Inflammatory macrophage (primary cell): ENCODE measurements around the gene PARD3B.

Source experiments
- DNase-seq, 2 donors: peaks; one replicate each; pipeline ENCODE4 v3.0.0-alpha.2; 2020 to 2022

Gene PARD3B

GRCh38 chr2:204586444-204587180, 41.3 kb downstream of the PARD3B start:
- no peak for DNase-seq

DNA sequence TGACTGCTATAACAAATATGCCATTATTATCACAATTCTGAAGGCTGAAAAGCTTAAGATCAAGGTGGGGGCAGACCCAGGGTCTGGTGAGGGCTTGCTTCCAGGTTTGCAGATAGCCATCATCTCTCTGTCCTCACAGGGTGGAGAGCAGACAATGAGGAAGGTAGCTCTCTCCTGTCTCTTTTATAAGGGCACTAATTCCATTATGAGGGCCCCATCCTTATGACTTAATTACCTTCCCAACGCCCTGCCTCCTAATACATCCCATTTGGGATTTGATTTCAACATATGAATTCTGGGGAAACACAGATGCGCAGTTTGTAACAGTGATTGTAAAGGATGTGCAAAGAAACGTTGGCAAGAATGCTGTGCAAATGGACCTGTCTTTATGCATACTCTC, 44.8 kb downstream of the PARD3B start:
- no peak for DNase-seq

- DNase-seq, result no peak
Measured at GRCh38 chr2:204591225-204591624, 46.0 kb downstream of the PARD3B start.

DNA sequence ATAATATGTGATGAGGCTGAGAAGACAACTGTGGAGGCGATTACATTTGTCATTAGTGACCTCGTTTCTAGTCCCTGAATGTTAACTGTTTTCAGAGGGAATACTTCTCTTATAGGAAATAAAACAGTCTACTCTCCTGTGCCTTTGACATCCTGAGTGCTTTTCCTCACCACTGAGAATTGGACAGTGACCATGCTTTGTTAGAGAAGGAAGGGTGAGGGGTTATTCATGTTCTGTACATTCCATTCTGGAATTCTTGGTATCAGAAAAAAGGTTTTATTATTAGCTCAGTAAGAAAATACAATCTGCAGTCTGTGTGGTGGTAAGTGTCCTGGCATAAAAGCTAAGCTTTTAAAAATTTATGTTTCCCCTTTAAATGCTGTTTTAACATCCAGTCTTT, 58.8 kb downstream of the PARD3B start:
- no peak for DNase-seq

- no peak for DNase-seq
Measured at GRCh38 chr2:204608237-204608939, 63.1 kb downstream of the PARD3B start.

DNA sequence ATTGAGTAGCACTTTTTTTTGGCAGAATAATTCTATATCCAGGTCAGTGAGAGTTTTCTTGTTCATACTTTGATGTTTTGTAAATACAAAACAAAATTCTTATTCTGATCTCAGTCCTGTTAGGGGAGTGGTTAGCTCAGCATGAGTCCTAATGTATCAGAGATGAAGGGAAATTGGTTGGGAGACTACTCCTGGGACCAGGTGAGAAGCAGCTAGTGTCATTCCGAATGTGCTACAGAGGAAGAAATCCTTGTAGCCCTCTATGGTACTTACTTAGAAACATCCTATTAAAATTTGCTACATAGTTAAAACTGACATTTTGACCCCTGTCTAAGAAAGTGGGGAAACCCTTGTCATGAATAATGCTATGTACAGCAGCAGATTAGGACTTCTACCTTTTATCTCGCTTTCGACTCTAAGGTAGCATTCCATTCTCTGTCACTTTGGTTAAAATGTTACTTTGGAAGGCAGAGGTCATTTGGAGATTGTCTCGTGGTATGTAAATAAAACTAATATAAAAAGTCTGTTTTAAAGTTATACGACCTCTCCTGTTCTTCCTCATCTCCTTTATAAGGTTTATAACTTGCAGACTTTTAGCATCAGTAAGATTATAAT, 65.8 kb downstream of the PARD3B start:
- no peak for DNase-seq

DNA sequence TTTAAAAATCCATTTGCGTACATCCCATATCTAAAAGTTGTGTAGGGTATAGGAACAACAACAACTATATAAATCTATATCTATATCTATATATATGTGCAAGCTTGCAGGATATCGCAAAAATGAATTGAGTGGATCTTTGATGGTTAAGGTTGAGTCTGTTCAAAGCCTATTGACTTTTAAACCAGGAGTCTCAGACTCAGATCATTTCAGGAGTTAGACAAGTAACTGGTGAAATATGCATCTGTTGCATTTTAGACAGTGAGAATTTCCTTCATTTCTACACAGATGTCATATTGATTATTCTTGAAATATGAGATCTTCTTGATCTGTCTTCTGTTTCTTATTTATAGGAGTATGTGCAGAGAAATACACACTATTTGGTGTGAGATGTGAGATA, 66.5 kb downstream of the PARD3B start:
- DNase-seq, result no peak

- no peak for DNase-seq
Measured at GRCh38 chr2:204613635-204614034, 68.4 kb downstream of the PARD3B start.

GRCh38 chr2:204615456-204615855, 70.2 kb downstream of the PARD3B start:
- no peak for DNase-seq

- DNase-seq, result no peak
Measured at GRCh38 chr2:204625135-204625534, 79.9 kb downstream of the PARD3B start.

- no peak for DNase-seq
Measured at GRCh38 chr2:204628926-204629712, 83.8 kb downstream of the PARD3B start.

DNA sequence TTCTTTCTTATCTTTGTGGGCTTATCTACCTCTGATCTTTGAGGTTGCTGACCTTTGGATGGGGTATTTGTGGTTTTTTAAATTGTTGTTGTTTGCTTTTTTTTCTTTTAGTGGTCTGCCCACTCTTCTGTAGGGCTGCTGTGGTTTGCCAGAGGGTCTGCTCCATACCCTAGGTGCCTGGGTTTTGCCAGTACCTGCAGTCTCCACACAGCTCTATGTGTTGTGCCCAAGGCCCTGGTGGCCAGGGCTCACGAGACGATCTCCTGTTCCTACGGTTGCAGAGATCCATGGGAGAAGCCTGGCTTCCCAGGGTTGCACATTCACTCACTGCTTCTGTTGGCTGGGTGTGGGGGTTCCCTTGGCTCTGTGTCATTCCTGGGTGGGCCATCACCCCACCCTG, 87.1 kb downstream of the PARD3B start:
- DNase-seq, result no peak

GRCh38 chr2:204634564-204634963, 89.3 kb downstream of the PARD3B start:
- DNase-seq, result no peak

DNA sequence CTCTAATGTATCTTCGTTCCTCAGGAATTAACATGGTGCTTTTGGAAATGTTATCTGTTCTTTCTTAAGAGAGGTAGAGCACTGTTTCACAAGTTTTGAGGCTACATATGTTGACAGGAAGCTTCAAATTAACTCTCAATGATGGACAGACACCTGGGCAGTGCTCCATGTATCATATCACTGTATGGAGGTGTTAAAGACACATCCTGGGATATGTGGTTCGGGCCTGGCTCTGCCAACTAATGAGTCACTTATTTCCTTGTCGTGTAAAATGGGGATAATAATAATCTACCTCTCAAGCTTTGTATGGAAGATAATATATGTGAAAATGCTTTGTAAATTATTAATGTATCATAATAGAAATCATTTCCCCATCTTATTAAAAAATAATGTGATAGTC, 90.2 kb downstream of the PARD3B start:
- DNase-seq, result no peak

GRCh38 chr2:204638471-204639194, 93.4 kb downstream of the PARD3B start:
- DNase-seq, result no peak

- DNase-seq, result no peak
Measured at GRCh38 chr2:204643326-204643725, 98.1 kb downstream of the PARD3B start.

GRCh38 chr2:204645018-204645773, 99.9 kb downstream of the PARD3B start:
- DNase-seq, result no peak

DNA sequence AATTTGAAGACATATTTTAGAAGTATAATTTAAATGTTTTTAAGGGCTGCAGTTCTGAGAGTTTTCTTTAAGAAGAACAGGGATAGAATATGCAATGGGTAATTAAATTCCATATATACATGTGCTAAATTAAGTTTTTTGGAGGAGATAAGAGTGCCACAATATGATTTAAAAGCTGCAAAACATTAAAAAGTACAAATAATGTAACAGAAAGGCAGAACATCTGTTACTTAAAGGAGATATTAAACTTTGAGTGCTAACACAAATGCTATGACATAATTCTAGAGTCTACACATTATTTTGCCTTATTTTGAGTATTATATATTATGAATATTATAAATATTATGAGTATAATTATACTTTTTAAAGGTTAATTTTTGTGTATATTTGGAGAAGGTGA, 102.4 kb downstream of the PARD3B start:
- DNase-seq, result no peak

DNA sequence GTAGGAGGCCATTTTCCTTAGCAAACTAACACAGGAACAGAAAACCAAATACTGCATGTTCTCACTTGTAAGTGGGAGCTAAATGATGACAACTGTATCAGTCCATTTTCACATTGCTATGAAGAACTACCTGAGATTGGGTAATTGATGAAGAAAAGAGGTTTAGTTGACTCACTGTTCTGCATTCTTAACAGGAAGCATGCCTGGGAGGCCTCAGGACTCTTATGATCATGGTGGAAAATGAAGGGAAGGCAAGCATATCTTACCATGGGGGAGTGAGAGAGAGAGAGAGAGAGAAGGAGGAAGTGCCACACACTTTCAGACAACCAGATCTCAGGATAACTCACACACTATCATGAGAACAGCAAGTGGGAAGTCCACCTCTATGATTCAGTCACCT, 105.3 kb downstream of the PARD3B start:
- DNase-seq, result no peak

- no peak for DNase-seq
Measured at GRCh38 chr2:204652063-204652462, 106.8 kb downstream of the PARD3B start.

DNA sequence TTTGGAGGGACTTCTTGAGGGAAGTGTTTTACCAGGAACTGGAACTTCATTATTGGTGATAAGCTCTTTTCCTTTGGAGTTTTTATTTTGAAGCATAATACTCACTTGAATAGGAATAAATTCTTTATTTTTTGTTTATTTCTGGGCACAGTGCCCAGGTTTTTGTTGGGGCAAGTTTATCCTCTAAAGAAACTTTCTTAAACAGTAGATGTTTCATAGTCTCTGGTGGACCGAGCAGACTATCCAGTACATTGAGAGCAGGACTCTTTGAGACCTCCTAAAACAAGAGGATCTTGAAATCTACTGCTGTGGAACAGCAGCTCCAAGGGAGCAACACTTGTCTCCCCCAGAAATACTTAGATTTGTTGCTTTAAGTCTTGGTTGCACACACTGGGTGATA, 109.4 kb downstream of the PARD3B start:
- DNase-seq, result no peak

DNA sequence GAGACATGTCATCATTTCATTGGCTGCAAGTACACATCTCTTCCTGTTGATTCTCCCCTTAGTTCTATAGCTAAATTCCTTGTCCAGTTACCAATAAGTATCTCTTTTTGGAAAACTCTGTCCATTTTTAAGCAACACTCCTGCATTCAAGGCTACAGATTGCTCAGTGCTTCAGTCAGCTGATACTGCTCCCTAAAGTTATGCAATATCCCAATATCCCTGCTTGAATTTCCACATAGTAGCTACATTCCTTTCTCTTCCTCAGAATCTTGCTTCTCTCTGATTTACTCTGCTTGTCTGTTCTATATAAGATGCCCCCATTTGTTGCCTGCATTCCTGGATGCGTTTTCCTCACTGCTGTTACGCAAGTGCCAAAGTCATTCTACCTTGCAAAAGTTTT, 109.8 kb downstream of the PARD3B start:
- DNase-seq, result no peak
